CD4-positive, alpha-beta T cell treated with Interleukin-15 for 1 hour (primary cell): Measurements from ENCODE around the gene GRB2.
"Not testable (repeated sequence)": the region's sequence is repeated elsewhere in the genome, so short reads cannot be mapped to it uniquely, and the experiment has no call there.

Experiments used
- DNase-seq: peaks from one replicate; pipeline ENCODE4 v3.0.0-alpha.2; 2020

The GRB2 gene

DNA sequence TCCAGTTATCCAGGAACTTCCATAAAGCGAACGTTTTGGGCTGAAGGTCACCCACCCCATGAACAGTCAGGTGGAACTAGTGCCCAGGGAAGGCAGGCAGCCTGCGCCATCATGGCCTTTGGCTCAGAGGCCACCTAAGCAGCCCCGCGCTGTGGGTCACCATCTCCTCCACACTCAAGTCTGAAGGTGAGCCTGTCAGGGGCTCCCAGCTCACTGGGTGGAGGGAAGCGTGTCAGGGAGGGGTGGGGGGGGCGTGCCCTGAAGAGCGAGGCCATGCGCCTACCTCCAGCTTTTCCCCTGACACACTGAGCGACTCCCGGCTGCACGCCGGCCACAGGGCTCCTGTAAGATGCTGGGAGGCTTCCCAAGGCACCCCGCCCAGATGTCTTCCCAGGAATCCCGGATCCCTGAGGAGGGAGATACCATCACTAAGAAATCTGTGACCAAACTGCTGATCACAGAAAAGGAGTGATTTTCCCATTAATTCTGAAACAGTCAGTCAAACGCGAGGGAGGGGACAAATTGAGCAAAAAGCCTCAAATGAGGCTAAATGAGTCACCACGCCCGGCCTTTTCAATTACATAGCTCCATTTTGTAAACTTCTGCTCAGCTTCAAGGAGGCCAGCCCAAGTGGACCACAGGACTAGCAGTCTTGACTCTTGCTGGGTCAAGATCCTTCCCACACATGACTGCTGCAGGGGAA, 89.8 kb downstream of the GRB2 start:
- DNase-seq = peak; percentile 39

DNA sequence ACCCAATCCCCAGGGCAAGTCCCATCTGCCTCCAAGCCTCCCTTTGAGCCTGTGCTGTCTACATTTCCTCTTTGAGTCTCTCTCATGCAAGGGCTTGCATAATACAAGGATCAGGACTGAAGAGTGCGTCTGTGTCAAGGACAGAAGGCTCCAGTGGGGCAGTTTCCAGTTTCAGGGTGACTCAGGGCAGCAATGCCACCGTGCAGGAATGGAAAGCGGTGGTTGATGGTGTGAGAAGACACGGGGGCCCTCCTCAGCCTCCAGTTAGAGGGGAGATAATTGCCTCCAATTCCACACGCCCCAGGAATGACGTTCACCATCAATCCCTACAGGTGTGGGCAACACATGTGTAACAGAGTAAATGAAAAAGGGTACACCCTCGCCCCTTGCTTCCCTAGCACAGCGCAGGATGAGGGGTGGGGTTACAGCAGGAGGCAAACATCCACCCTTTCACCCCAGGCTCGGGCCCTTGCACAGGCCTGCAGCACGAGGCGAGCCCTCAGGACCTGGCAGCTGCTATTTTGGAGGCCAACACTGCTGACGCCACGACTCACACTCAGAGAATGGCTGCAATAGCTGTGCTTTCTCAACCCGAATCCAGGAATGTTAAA, 91.4 kb downstream of the GRB2 start:
- peak; percentile 63 for DNase-seq

DNA sequence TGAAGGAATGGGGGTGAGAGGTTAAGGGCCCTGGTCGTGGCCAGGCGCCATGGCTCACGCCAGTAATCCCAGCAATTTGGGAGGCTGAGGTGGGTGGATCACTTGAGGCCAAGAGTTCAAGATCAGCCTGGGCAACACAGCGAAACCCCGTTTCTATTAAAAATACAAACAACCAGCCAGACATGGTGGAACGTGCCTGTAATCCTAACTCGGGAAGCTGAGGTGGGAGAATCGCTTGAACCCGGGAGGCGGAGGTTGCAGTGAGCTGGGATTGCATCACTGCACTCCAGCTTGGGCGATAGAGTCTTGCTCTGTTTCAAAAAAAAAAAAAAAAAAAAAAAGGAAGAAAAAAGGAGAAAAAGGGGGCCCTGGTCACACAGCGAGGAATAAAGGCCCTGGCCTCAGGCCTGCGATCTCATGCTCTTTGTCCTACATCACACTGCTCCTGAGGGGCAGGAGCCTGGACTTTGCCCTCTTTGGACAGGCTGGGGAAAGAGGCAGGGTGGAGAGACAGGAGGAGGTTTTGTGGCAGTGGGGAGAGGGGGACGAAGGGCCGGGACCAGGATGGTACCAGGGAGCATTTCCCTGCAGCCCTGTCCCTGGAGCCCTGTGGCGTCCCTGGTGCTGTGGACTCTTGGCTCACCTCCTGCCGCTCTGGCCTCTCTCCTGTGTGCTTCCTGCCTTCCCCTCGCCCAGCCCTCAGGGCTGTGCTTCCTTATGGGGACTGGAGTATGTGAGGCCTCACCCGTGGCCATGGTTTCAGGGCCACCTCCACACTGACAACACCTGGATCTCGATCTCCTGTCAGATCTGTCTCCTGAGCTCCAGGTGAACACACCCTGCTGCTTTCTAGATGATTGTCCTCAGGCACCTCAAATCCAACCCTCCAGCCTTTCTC, 96.5 kb downstream of the GRB2 start:
- no peak for DNase-seq

DNA sequence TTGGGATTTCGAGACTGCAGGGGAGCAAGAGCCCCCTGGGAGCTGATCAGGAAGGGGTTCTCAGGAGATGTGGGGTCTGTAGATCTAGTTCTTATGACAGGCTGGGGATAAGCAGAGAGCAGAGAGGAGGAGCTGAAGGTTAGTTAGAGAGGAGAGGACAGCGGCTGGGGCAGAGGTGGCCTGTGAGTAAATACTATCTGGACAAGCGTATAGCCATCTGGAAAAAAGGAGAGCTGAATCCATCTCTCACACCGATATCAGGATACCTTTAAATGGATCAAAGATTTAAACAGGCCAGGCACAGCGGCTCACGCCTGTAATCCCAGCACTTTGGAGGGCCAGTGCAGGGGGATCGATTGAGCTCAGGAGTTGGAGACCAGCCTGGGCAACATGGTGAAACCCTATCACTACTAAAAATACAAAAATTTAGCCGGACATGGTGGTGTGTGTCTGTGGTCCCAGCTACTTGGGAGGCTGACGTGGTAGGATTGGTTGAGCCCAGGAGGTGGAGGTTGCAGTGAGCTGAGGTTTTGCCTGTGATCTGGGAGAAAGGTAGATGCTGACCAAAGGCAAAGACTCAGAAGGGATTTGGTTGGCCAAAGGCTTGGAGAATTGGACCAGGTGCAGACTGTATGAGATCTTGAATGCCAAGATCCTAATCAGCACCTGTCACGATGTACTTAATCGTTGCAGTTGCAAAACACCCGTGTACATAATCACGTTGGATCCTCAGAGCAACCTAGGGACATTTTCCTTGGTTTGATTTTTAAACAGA, 97.3 kb downstream of the GRB2 start:
- DNase-seq = no peak

DNA sequence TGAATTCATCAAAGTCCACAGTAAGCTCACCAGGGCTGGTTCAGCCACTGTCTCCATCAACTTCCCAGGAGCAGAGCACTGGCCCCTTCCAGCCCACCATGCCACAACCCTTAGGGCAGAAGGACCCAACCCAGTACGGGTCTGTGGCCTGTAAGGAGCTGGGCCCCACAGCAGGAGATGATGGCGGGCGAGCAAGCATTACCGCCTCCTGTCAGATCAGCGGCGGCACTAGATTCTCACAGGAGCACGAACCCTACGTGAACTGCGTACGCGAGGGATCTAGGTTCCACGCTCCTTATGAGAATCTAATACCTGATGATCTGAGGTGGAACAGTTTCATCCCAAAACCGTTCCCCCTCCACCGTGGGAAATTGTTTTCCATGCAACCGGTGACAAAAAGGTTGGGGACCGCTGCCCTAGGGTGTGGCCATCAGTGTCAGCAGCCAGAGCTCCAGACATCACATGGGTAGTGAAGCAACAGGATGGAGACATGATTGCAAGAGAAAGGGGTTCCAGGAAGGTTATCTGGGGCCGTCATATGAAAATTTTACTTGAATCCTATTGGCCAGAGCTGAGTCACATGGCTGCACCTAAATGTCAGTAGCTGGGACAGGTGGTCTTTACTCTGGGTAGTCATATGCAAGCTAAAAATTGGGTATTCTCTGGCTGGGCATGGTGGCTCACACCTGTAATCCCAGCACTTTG, 103.8 kb downstream of the GRB2 start:
- peak; percentile 62 for DNase-seq

DNA sequence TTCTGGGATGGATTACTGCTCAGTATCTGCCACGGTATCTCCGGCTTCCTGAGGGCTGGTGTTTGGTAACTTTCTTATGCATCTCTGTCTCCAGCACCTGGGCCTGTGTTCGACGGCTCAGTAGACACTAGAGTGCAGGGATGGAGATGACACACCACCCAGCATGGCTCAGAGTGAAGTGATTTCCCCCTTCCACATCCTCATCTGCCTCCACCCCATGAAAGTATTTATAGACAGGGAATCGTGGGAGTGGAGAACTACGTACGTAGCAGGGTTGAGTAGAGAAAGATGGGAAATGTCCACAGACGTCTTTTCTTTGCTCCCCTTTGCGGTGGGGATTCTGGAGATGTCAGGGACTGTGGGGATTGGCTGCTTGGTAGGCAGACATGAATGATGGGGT, 104.4 kb downstream of the GRB2 start:
- DNase-seq = peak; percentile 44

DNA sequence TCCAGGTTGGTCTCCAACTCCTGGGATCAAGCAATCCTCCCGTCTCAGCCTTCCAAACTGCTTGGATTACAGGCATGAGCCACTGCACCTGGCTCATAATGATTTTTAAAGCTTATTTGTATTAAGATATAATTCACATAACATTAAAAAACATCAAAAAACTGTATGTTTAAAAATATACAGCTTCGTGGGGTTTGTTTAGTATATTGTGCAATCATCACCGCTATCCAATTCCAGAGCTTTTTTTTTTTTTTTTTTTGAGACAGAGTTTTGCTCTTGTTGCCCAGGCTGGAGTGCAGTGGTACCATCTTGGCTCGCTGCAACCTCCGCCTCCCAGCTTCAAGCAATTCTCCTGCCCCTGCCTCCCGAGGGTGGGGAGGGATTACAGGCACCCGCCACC, 105.2 kb downstream of the GRB2 start:
- DNase-seq = no peak

DNA sequence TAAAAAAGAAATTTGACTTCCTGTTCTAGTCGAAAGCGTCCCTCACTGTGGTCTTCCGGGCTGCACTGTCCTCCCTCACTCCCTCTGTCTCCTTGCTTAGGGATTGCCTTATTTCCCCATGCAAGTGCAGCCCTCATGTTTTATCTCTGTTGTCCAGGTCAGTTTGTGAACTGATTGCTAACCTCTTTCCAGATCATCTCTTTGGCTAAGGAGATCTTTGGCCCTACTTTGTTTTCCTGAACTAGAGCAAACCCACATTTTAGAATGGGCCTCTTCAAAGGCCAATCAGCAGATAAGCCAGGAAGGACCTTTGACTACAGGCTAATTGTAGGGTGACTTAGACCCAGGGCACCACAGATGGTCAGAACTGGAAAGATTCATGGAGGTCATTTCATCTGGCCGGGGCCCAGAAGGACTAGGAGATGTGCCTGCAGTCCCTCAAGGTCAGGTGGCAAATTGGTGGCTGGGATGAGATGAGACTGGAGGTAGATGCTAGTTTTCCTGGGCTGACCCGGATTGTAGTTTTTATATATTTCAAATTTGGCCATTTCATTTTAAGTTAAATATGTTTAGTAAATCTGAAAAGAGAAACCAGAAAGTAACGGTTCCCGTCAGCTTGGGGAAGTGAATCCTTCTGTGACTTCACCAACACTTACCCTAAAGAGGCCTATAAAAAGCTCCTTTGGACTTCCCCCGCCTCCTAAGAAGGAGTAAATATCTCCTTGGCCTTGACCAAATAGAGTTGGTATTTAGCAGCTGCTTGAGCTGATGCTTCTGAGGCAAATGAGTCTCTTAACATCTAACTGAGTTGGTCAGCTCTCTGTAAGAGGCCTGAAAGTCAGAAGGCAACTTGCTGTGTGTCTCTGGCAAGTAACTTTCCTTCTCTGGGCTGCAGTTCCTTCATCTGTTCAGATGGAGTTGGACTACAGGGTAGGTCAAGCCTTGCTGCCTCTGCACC, 110.0 kb downstream of the GRB2 start:
- peak; percentile 54 for DNase-seq

DNA sequence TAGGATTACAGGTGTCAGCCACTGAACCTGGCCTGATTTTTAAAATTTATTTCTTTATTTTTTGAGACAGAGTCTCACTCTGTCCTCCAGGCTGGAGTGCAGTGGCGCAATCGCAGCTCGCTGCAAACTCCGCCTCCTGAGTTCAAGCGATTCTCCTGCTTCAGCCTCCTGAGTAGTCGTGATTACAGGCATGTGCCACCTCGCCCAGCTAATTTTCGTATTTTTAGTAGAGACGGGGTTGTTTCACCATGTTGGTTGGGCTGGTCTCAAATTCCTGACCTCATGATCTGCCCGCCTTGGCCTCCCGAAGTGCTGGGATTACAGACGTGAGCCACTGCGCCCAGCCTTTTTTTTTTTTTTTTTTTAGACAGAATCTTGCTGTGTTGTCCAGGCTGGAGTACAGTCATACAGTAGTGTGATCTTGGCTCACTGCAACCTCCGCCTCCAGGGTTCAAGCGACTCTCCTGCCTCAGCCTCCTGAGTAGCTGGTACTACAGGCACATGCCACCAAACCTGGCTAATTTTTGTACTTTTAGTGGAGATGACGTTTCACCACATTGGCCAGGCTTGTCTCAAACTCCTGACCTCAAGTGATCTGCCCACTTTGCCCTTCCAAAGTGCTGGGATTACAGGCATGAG, 112.5 kb downstream of the GRB2 start:
- peak; percentile 49 for DNase-seq

DNA sequence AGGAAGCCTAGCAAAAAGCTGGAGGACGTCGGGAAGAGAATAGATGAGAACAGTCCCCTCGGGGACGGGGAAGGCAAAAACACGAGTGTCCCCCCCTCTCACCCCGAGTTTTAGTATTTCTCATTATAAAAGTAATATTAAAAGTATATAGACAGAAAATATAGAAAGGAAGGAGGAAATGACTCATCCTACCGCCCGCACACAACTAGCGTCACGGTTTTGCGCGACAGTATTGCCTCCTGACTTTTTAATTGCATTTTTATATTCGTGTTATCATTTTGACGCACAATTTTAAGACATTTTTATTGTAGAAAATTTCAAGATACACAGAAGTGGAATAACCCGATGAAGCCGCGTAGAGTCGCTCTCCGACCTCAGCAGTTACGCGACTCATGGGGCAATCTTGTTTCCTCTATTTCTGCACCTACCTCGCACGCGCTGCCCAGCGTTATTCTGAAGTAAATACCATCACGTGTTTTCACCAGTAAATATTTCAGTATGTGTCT, 115.6 kb downstream of the GRB2 start:
- peak; percentile 74 for DNase-seq

DNA sequence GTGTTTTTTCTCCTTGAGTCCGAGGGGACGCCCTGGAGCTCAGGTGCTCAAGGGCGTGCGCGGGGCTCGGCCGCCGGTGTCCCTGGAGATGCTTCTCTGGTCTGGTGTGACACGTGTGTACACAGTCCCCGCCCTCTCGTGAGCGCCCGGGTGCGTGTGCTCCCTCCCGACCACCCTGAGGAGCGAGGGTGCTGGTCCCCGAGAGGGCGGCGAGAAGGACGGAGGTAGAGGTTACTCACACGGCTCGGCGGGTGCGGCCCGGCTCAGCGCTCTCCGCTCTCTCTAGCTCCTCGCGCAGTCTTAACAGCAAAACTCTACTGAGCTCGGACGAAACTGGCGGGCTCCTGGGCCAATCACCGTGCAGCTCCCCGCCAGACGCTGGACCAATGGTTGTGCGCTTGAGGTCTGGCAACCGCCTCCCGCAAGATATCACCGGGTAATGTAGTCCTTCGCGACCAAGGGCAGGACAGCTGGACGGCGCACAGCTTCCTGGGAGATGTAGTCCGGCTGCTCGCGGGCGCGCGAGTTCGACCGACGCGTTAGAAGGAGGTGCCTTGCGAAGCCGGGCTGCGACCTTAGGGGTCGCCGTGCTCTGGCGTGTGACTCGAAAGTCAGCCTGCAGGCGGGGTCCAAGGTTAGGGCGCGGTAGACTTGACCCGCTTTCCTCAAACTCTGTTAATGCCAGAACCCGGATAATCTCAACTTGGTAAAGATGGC, 116.2 kb downstream of the GRB2 start, which contains the start of gene SLC25A19:
SLC25A19 (minus strand) TSS at position 319 of the 717 bp plus-strand sequence. CDS start 2,669 bp downstream, outside the sequence.
- peak; percentile 98 for DNase-seq

DNA sequence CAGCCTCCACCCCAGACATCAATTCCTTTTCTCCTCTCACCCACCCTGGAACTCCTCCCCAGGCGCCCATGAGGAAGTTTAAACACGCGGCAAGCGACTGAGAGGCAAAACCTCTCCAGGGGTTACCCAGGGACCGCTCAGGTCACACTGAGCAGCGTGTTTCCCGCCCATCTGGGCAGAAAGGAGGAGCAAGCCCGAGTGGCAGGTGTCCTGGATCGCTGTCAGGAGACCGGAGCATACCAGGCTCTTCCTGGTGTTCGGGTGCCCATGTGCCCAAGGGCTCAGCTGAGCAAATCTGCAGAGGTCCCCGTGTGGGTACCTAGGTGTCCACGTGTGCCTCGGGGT, 116.7 kb downstream of the GRB2 start:
- no peak for DNase-seq

DNA sequence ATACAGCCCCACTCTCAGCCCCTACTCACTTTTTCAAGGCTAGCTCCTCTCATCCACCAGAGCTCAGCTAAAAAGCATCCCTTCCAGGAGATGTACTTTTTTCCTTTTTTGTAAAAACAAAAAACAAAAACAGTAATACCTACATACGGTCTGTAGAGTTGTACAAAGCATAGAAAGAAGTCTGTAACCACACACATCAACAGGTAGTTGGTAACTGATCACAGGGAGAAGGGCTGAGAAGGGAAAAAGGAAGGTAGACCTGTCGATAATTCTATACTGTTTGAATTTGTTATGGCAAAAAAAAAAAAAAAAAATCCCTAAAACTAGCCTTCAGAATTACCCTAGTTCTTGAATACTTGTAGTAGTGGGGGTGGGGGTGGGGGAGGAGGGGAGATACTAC, 117.1 kb downstream of the GRB2 start:
- no peak for DNase-seq

DNA sequence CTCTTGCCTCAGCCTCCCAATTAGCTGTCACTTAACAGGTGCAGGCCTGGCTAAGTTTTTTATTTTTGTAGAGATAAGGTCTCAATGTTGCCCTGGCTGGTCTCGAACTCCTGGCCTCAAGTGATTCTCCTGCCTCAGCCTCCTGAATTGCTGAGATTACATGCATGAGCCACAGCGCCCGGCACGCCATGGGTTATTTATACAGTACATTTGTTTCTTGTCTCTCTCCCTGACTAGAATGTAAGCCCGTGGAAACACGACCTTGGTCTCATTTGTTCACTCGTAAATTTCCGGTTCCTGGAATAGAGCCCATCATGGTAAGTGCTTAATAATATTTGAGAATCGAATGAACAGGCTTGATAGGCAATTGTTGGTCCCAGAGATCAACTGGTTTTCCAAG, 118.3 kb downstream of the GRB2 start:
- no peak for DNase-seq

DNA sequence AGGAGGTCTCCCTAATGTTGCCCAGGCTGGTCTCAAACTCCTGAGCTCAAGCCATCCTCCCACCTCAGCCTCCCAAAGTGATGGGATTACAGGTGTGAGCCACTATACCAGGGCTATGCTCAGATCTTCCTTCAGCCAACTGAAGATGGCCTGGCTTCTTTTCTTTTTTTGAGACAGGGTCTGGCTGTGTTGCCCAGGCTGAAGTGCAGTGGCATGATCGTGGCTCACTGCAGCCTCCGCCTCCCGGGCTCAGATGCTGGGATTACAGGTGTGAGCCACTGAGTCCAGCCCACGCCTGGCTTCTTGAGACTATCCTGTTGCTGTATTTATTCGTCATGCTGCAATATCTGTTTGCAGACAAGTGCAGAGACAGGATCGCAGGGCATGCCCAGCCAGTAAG, 120.4 kb downstream of the GRB2 start:
- no peak for DNase-seq

DNA sequence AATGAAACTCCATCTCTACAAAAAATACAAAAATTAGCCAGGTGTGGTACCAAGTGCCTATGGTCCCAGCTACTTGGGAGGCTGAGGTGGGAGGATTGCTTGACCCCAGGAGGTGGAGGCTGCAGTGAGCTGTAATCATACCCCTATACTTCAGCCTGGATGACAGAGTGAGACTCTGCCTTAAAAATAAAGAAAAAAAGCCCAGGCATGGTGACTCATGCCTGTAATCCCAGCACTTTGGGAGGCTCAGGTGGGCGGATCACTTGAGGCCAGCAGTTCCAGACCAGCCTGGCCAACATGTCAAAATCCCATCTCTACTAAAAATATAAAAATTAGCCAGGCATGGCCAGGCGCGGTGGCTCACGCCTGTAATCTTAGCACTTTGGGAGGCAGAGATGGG, 125.3 kb downstream of the GRB2 start:
- not testable (repeated sequence) for DNase-seq

DNA sequence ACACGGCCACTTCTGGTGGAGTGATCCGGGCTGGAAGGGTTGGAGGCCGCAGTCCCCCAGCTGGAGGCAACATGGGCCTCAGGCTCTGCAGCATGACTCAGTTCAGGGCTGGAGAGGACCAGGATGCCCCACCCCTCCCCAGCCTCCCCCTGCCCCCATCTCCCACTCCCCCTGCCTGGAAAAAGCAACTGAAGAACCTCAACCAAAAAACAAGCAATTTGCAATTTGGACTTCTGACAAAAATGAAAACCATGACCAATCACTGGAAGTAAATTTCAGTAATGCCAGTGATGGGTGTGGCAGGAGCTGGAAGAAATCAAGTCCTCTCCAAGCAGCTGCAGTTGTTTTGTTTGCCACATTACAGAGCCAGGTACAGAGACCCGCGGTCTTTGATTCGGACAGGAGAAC, 127.8 kb downstream of the GRB2 start:
- no peak for DNase-seq

DNA sequence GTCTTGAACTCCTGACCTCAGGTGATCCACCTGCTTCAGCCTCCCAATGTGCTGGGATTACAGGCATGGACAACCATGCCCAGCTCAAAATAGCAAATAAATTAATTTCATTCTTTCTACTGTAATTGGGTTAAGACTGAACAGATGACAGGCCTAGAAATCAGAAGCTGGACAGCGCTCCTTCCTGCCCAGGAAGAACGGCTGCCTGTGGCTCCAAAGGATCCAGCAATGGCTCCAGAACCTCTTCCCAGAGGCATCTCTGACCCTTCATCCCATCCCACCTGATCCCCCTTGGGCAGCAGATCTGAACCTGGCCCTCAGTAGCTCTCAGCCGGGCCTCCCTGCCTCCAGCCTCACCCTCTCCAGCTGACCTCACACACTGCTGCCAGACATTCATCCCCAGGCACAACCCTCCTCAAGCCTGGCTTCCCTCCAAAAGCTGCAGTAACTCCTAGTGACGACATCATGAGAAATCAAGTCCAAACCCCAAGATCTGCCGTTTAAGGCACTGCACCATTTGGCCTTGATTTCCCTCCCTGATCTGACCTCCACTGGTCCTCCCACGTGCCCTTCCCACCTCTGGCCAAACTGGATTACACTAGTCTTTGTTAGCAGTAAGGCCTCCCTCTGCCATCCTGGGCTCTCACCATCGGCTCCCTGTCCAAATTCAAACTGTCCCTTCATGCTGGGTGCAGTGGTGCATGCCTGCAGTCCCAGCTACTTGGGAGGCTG, 131.3 kb downstream of the GRB2 start:
- no peak for DNase-seq

DNA sequence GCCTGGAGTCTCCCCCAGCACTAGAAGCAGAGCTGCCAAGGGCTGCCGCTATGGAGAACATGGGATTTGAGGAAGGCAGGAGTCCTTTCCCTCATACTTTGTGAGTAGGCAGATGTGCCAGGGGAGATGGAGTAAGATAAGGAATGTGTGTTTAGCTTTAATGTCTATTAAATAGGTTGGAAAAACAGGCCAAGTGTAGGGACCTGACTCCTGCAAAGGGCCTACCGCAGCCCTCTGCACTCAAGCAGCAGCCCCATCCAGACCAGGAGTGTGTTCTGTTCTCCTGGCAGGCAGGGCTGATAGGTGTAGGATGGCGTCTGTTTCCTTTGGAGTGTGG, 132.7 kb downstream of the GRB2 start:
- no peak for DNase-seq
